Brain microvascular endothelial cell (primary cell): ENCODE results near the gene IKZF1.

Experiments used
- DNase-seq: peaks from one replicate; pipeline ENCODE4 v3.0.0-alpha.2; 2020
- H3K27ac ChIP-seq: fragments of 250-450 bp; sonication (Bioruptor Pico); 2 replicates; pipeline ENCODE4 v1.5.1; 2020; ENCODE audit warnings: mild to moderate bottlenecking, moderate library complexity
- H3K27me3 ChIP-seq: fragments of 250-450 bp; sonication (Bioruptor Pico); replicated peaks from 2 replicates; pipeline ENCODE4 v1.5.1; 2020; ENCODE audit warnings: mild to moderate bottlenecking
- H3K36me3 ChIP-seq: fragments of 250-450 bp; sonication (Bioruptor Pico); replicated peaks from 2 replicates; pipeline ENCODE4 v1.5.1; 2020; ENCODE audit warnings: mild to moderate bottlenecking
- H3K4me3 ChIP-seq: 2 replicates; pipeline ENCODE4 v1.5.1; 2011; ENCODE audit warnings: low read depth, mild to moderate bottlenecking, control low read depth, low read length, moderate library complexity
- in situ Hi-C: cut with HindIII; loops from 2 replicates; pipeline ENCODE4 v1.10.0; 2017; ENCODE audit warnings: low sequenced_read_pairs, low pct_ligation_motif_present
- TF ChIP-seq, protein P1 (sequence below): IDR thresholded peaks from 2 replicates; pipeline ENCODE4 v1.5.1; 2011; ENCODE audit warnings: low read depth, mild to moderate bottlenecking, moderate library complexity, low read length, control low read depth, inconsistent platforms; ENCODE audit errors: missing control alignments

The IKZF1 gene

GRCh38 chr7:50295133-50295532 is 9.4 kb upstream of the IKZF1 start:
- no peak for DNase-seq
- Histone ChIP-seq H3K4me3 (no peak overlapping the region), H3K27ac (no peak overlapping the region), H3K36me3 (no peaks in the 10 kb centered on the region), H3K27me3 (no peaks in the 10 kb centered on the region)
- in situ Hi-C loops: no loop called here
- TF ChIP-seq, protein P1, sequence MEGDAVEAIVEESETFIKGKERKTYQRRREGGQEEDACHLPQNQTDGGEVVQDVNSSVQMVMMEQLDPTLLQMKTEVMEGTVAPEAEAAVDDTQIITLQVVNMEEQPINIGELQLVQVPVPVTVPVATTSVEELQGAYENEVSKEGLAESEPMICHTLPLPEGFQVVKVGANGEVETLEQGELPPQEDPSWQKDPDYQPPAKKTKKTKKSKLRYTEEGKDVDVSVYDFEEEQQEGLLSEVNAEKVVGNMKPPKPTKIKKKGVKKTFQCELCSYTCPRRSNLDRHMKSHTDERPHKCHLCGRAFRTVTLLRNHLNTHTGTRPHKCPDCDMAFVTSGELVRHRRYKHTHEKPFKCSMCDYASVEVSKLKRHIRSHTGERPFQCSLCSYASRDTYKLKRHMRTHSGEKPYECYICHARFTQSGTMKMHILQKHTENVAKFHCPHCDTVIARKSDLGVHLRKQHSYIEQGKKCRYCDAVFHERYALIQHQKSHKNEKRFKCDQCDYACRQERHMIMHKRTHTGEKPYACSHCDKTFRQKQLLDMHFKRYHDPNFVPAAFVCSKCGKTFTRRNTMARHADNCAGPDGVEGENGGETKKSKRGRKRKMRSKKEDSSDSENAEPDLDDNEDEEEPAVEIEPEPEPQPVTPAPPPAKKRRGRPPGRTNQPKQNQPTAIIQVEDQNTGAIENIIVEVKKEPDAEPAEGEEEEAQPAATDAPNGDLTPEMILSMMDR: no peak

- DNase-seq: no peak
- in situ Hi-C loops: no loop called here
- Histone ChIP-seq H3K4me3 (no peak overlapping the region), H3K27ac (no peak overlapping the region), H3K27me3 (no peaks in the 10 kb centered on the region), H3K36me3 (no peaks in the 10 kb centered on the region)
- TF ChIP-seq, protein P1: no peak
These were observed 7.7 kb upstream of the IKZF1 start for GRCh38 chr7:50296799-50297198.

DNA sequence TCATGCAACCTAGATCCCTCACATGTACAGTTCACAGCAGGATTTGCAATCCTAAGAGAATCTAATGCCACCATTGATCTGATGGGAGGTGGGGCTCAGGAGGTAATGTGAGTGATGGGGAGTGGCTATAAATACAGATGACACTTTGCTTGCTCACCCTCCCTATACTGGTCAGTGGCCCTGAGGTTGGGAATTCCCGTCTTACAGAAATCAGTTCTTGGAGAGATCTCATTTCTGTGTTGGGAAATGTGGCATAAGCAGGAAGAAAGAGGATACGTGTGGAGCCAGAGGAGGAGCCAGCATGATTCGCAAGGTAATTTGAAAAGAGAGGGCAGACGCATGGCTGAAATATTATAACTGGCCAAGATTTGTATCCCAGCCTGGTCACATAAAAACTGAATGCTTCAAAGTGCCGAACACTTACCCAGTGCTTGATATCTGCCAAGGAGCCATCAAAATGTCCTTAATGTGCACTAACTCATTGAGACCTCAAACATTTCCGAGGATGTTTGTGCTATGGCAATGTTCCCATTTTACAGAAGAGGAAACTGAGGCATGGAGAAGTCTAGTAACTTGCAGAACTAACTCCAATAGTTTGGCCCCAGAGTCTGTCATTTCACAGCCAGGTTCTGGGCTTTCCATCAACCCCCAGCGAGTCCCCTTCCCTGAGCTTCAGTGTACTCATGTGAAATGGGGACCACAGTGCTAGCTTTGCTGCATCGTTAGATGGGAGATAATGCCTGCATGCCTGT is 5.5 kb upstream of the IKZF1 start:
- no peak for DNase-seq
- TF ChIP-seq, protein P1: no peak
- Histone ChIP-seq H3K27me3 (peaks cover 15% of the 10 kb centered on the region), H3K36me3 (no peaks in the 10 kb centered on the region), H3K27ac (no peak overlapping the region), H3K4me3 (no peak overlapping the region)
- in situ Hi-C loops: no loop called here

GRCh38 chr7:50300336-50300735 is 4.2 kb upstream of the IKZF1 start:
- DNase-seq: no peak
- TF ChIP-seq, protein P1: no peak
- Histone ChIP-seq H3K36me3 (no peaks in the 10 kb centered on the region), H3K27me3 (peaks cover 28% of the 10 kb centered on the region), H3K27ac (no peak overlapping the region), H3K4me3 (no peak overlapping the region)
- in situ Hi-C loops: no loop called here

GRCh38 chr7:50302486-50303334 is 1.8 kb upstream of the IKZF1 start:
- no peaks in the 10 kb centered on the region for H3K36me3 ChIP-seq
- no peak overlapping the region for H3K27ac ChIP-seq
- DNase-seq: no peak
- H3K27me3 ChIP-seq: peaks cover 41% of the 10 kb centered on the region
- TF ChIP-seq, protein P1: no peak
- no peak overlapping the region for H3K4me3 ChIP-seq
- in situ Hi-C loops: no loop called here
